WTC11 (cell line): ENCODE data around the gene ASMTL. TPM values are rescaled to one million over a fixed set of nuclear protein-coding genes. Genes with fewer than 3 reads are reported as not detected.

Experiments
- ATAC-seq: fragments of 200-7000 bp; cut with Tn5 transposase; 2 replicates; pipeline ENCODE4 v1.10.0; 2021; ENCODE audit warnings: mild to moderate bottlenecking, moderate library complexity
- CTCF ChIA-PET: fragments of 300-600 bp; sonication (Branson Sonifier 250); formaldehyde crosslinking; loops from one replicate; lab custom pipeline; 2021; ENCODE audit warnings: antibody characterized with exemption; lab: Charles Lee
- POLR2A ChIA-PET: fragments of 350-600 bp; sonication (Branson Sonifier 250); formaldehyde crosslinking; loops from one replicate; lab custom pipeline; 2021; ENCODE audit warnings: antibody characterized with exemption; lab: Charles Lee
- DNase-seq: peaks from one replicate; pipeline ENCODE4 v3.0.0; 2021; ENCODE audit warnings: low spot score
- H3K27ac Mint-ChIP-seq: 2 replicates; pipeline ENCODE4 v1.8.0; 2021; ENCODE audit warnings: mixed read lengths
- H3K27me3 Mint-ChIP-seq: 2 replicates; pipeline ENCODE4 v1.8.0; 2021; ENCODE audit warnings: low read depth, mild to moderate bottlenecking, moderate library complexity, mixed read lengths
- H3K36me3 Mint-ChIP-seq: 2 replicates; pipeline ENCODE4 v1.8.0; 2021; ENCODE audit warnings: mixed read lengths
- H3K4me1 Mint-ChIP-seq: 2 replicates; pipeline ENCODE4 v1.8.0; 2022; ENCODE audit warnings: mixed read lengths
- H3K4me3 Mint-ChIP-seq: 2 replicates; pipeline ENCODE4 v1.8.0; 2021; ENCODE audit warnings: mild to moderate bottlenecking, moderate library complexity, mixed read lengths
- H3K9me3 Mint-ChIP-seq: 2 replicates; pipeline ENCODE4 v1.8.0; 2021; ENCODE audit warnings: mixed read lengths
- CBFB ChIP-seq: sonication (generic); formaldehyde crosslinking; IDR thresholded peaks from 2 replicates; pipeline ENCODE4 v1.8.1; 2022; ENCODE audit warnings: mild to moderate bottlenecking, low read depth, missing genetic modification reagents
- CREM ChIP-seq: sonication (generic); formaldehyde crosslinking; IDR thresholded peaks from 2 replicates; pipeline ENCODE4 v1.8.1; 2022; ENCODE audit warnings: mild to moderate bottlenecking, missing genetic modification reagents, moderate library complexity
- E2F4 ChIP-seq: sonication (generic); formaldehyde crosslinking; IDR thresholded peaks from 2 replicates; pipeline ENCODE4 v1.8.1; 2022; ENCODE audit warnings: low read depth, mild to moderate bottlenecking, moderate library complexity, missing genetic modification reagents, borderline replicate concordance
- EMX1 ChIP-seq: fragments of 250-450 bp; sonication (Bioruptor Pico); IDR thresholded peaks from 2 replicates; pipeline ENCODE4 v1.8.0; 2021; ENCODE audit warnings: mild to moderate bottlenecking
- FOXJ3 ChIP-seq: sonication (generic); formaldehyde crosslinking; IDR thresholded peaks from 2 replicates; pipeline ENCODE4 v1.9.0; 2021; ENCODE audit warnings: missing genetic modification reagents, mild to moderate bottlenecking, borderline replicate concordance
- JAZF1 ChIP-seq: fragments of 250-450 bp; sonication (Bioruptor Pico); IDR thresholded peaks from 2 replicates; pipeline ENCODE4 v1.9.0; 2021; ENCODE audit warnings: moderate library complexity, mild to moderate bottlenecking, inconsistent platforms
- MLX ChIP-seq: sonication (generic); formaldehyde crosslinking; IDR thresholded peaks from 2 replicates; pipeline ENCODE4 v1.8.1; 2023; ENCODE audit warnings: mild to moderate bottlenecking, missing genetic modification reagents, moderate library complexity
- MXD4 ChIP-seq: fragments of 250-450 bp; sonication (Bioruptor Pico); IDR thresholded peaks from 2 replicates; pipeline ENCODE4 v1.8.0; 2021; ENCODE audit warnings: mild to moderate bottlenecking, moderate library complexity, borderline replicate concordance
- NR1H2 ChIP-seq: sonication (generic); formaldehyde crosslinking; IDR thresholded peaks from 2 replicates; pipeline ENCODE4 v1.9.0; 2021; ENCODE audit warnings: mild to moderate bottlenecking, moderate library complexity, missing genetic modification reagents
- NR3C1 ChIP-seq: sonication (generic); formaldehyde crosslinking; conservative IDR thresholded peaks from 2 replicates; pipeline ENCODE4 v1.8.1; 2023; ENCODE audit warnings: low read depth, mild to moderate bottlenecking, missing genetic modification reagents
- PRRX2 ChIP-seq: fragments of 250-450 bp; sonication (Bioruptor Pico); IDR thresholded peaks from 2 replicates; pipeline ENCODE4 v1.8.0; 2021; ENCODE audit warnings: mild to moderate bottlenecking
- SMAD4 ChIP-seq: sonication (generic); formaldehyde crosslinking; IDR thresholded peaks from 2 replicates; pipeline ENCODE4 v1.8.0; 2022; ENCODE audit warnings: mild to moderate bottlenecking, missing genetic modification reagents
- TCF7 ChIP-seq: sonication (generic); formaldehyde crosslinking; IDR thresholded peaks from 2 replicates; pipeline ENCODE4 v1.8.0; 2022; ENCODE audit warnings: mild to moderate bottlenecking, low read depth, missing genetic modification reagents, moderate library complexity
- TP53 ChIP-seq: sonication (generic); formaldehyde crosslinking; IDR thresholded peaks from 2 replicates; pipeline ENCODE4 v1.8.1; 2023; ENCODE audit warnings: mild to moderate bottlenecking, missing genetic modification reagents
- ZBTB43 ChIP-seq: sonication (generic); formaldehyde crosslinking; IDR thresholded peaks from 2 replicates; pipeline ENCODE4 v1.8.1; 2023; ENCODE audit warnings: mild to moderate bottlenecking, missing genetic modification reagents
- ZNF121 ChIP-seq: sonication (generic); formaldehyde crosslinking; IDR thresholded peaks from 2 replicates; pipeline ENCODE4 v1.8.0; 2023; ENCODE audit warnings: missing genetic modification reagents
- ZNF138 ChIP-seq: sonication (generic); formaldehyde crosslinking; conservative IDR thresholded peaks from 2 replicates; pipeline ENCODE4 v1.8.1; 2022; ENCODE audit warnings: mild to moderate bottlenecking, moderate library complexity, missing genetic modification reagents
- ZNF219 ChIP-seq: sonication (generic); formaldehyde crosslinking; IDR thresholded peaks from 2 replicates; pipeline ENCODE4 v1.8.0; 2023; ENCODE audit warnings: missing genetic modification reagents, mild to moderate bottlenecking, borderline replicate concordance
- ZNF317 ChIP-seq: sonication (generic); formaldehyde crosslinking; IDR thresholded peaks from 2 replicates; pipeline ENCODE4 v1.8.1; 2023; ENCODE audit warnings: low read depth, mild to moderate bottlenecking, moderate library complexity, missing genetic modification reagents, borderline replicate concordance
- ZNF396 ChIP-seq: fragments of 250-450 bp; sonication (Bioruptor Pico); IDR thresholded peaks from 2 replicates; pipeline ENCODE4 v1.8.0; 2021; ENCODE audit warnings: mild to moderate bottlenecking, moderate library complexity, borderline replicate concordance
- ZNF416 ChIP-seq: fragments of 250-450 bp; sonication (Bioruptor Pico); IDR thresholded peaks from 2 replicates; pipeline ENCODE4 v1.9.0; 2021; ENCODE audit warnings: mild to moderate bottlenecking, inconsistent platforms
- ZNF423 ChIP-seq: fragments of 250-450 bp; sonication (Bioruptor Pico); IDR thresholded peaks from 2 replicates; pipeline ENCODE4 v2.1.2; 2022; ENCODE audit warnings: mild to moderate bottlenecking, moderate library complexity
- ZNF671 ChIP-seq: fragments of 250-450 bp; sonication (Bioruptor Pico); IDR thresholded peaks from 2 replicates; pipeline ENCODE4 v1.8.0; 2021; ENCODE audit warnings: mild to moderate bottlenecking
- total RNA-seq: library from RNA; stranded (reverse); gene quantifications from 3 replicates; pipeline ENCODE4 v1.2.3, GENCODE V29; 2021
- TF ChIP-seq, protein P1 (sequence below): sonication (generic); formaldehyde crosslinking; IDR thresholded peaks from 2 replicates; pipeline ENCODE4 v1.8.0; 2022; ENCODE audit warnings: mild to moderate bottlenecking, missing genetic modification reagents
- TF ChIP-seq, protein P2 (sequence below): sonication (generic); formaldehyde crosslinking; IDR thresholded peaks from 2 replicates; pipeline ENCODE4 v1.8.0; 2022; ENCODE audit warnings: mild to moderate bottlenecking, missing genetic modification reagents
- TF ChIP-seq, protein P3 (sequence below): fragments of 200-600 bp; IDR thresholded peaks from 2 replicates; pipeline ENCODE4 v1.8.0; 2022; ENCODE audit warnings: antibody characterized with exemption
- TF ChIP-seq, protein P4 (sequence below): fragments of 250-450 bp; sonication (Bioruptor Pico); IDR thresholded peaks from 2 replicates; pipeline ENCODE4 v1.9.0; 2021; ENCODE audit warnings: mild to moderate bottlenecking

Gene ASMTL
- total RNA-seq, 1 experiment from 2014 or later, result 70.6 TPM

DNA sequence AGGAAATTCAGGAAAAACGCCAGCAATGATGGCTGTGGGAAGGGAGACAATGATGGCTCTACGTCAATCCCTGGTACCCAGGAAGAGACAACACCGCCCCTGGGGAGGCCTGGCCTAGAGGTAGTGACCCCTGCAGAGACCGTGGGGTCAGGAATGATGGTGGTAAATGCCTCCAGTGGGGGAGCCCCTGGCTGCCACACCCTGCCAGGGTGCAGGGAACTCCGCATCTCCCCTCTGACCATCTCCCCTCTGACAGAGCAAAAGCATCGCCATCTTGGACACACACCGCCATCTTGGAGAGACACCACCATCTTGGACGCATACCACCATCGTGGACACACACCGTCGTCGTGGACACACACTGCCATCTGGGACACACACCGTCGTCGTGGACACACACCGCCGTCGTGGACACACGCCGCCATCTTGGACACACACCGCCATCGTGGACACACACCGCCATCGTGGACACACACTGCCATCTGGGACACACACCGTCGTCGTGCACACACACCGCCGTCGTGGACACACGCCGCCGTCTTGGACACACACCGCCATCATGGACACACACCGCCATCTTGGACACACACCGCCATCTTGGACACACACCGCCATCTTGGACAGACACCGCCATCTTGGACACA, 9.9 kb downstream of the ASMTL start:
- peak; percentile 5 for DNase-seq
- POLR2A ChIA-PET, result no interaction called here
- Mint-ChIP-seq H3K27me3 (no peaks in the 10 kb centered on the region), H3K36me3 (peaks cover 66% of the 10 kb centered on the region), H3K9me3 (peaks cover 33% of the 10 kb centered on the region), H3K27ac (no peak overlapping the region), H3K4me3 (no peak overlapping the region), H3K4me1 (no peaks in the 10 kb centered on the region)
- ATAC-seq, result no peak
- CTCF ChIA-PET, result no interaction called here
- TF ChIP-seq, protein P1, sequence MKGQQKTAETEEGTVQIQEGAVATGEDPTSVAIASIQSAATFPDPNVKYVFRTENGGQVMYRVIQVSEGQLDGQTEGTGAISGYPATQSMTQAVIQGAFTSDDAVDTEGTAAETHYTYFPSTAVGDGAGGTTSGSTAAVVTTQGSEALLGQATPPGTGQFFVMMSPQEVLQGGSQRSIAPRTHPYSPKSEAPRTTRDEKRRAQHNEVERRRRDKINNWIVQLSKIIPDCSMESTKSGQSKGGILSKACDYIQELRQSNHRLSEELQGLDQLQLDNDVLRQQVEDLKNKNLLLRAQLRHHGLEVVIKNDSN (CRISPR knock-in tag), result no peak
- TF ChIP-seq, protein P2, sequence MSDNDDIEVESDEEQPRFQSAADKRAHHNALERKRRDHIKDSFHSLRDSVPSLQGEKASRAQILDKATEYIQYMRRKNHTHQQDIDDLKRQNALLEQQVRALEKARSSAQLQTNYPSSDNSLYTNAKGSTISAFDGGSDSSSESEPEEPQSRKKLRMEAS (CRISPR knock-in tag), result no peak
- no peak for TF ChIP-seq ZNF121 (CRISPR knock-in tag)
- no peak for TF ChIP-seq ZNF671 (CRISPR knock-in tag)
- no peak for TF ChIP-seq NR1H2 (CRISPR knock-in tag)
- TF ChIP-seq MLX, result no peak
- TF ChIP-seq ZNF138, result no peak
- TF ChIP-seq SMAD4, result no peak
- TF ChIP-seq EMX1 (CRISPR knock-in tag), result no peak
- no peak for TF ChIP-seq FOXJ3 (CRISPR knock-in tag)
- TF ChIP-seq ZNF219 (CRISPR knock-in tag), result no peak
- TF ChIP-seq, protein P3, sequence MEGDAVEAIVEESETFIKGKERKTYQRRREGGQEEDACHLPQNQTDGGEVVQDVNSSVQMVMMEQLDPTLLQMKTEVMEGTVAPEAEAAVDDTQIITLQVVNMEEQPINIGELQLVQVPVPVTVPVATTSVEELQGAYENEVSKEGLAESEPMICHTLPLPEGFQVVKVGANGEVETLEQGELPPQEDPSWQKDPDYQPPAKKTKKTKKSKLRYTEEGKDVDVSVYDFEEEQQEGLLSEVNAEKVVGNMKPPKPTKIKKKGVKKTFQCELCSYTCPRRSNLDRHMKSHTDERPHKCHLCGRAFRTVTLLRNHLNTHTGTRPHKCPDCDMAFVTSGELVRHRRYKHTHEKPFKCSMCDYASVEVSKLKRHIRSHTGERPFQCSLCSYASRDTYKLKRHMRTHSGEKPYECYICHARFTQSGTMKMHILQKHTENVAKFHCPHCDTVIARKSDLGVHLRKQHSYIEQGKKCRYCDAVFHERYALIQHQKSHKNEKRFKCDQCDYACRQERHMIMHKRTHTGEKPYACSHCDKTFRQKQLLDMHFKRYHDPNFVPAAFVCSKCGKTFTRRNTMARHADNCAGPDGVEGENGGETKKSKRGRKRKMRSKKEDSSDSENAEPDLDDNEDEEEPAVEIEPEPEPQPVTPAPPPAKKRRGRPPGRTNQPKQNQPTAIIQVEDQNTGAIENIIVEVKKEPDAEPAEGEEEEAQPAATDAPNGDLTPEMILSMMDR, result no peak
- TF ChIP-seq PRRX2 (CRISPR knock-in tag), result no peak
- no peak for TF ChIP-seq ZNF396
- no peak for TF ChIP-seq ZNF317 (CRISPR knock-in tag)
- no peak for TF ChIP-seq MXD4 (CRISPR knock-in tag)
- TF ChIP-seq CREM (CRISPR knock-in tag), result no peak
- no peak for TF ChIP-seq ZBTB43 (CRISPR knock-in tag)

DNA sequence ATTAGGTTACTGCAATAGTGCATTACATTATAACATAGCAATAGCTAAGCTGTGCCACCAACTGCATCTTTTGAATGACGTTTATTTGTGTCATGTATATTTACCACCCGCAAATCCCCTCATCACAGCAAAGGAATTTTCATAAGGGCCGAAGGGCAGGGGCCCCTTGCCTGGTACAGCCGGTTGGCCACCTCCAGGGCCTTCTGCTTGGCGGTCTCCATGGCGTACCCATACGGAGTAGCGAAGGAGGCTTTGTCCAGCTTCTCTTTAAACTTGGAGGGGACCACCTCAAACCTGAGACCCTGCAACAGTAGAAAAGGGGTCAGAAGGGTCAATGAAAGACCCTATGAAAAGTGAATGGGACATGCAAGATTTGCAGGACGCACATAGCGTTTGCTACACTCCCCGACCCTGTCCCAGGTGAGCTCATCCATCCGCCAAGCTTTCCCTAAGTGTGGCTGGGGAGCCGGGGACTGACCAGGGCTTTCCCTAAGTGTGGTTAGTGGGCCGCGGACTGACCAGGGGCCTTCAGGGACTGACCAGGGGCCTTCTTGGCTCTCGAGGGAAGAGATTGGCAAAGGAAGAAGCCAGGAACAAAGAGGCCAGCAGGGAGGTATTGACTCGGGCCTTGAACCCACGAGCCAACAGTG, 10.6 kb downstream of the ASMTL start:
- Mint-ChIP-seq H3K36me3 (peaks cover 66% of the 10 kb centered on the region), H3K9me3 (peaks cover 29% of the 10 kb centered on the region), H3K27me3 (no peaks in the 10 kb centered on the region), H3K4me1 (no peaks in the 10 kb centered on the region), H3K4me3 (no peak overlapping the region), H3K27ac (no peak overlapping the region)
- CTCF ChIA-PET, result no interaction called here
- DNase-seq (peak; percentile 2), ATAC-seq (no peak)
- POLR2A ChIA-PET, result no interaction called here
- TF ChIP-seq ZNF423 (CRISPR knock-in tag) (no peak), E2F4 (no peak), CBFB (no peak), NR3C1 (CRISPR knock-in tag) (no peak), CREM (CRISPR knock-in tag) (no peak), TCF7 (CRISPR knock-in tag) (no peak), JAZF1 (no peak), TP53 (no peak), ZNF416 (CRISPR knock-in tag) (no peak)
- TF ChIP-seq, protein P4, sequence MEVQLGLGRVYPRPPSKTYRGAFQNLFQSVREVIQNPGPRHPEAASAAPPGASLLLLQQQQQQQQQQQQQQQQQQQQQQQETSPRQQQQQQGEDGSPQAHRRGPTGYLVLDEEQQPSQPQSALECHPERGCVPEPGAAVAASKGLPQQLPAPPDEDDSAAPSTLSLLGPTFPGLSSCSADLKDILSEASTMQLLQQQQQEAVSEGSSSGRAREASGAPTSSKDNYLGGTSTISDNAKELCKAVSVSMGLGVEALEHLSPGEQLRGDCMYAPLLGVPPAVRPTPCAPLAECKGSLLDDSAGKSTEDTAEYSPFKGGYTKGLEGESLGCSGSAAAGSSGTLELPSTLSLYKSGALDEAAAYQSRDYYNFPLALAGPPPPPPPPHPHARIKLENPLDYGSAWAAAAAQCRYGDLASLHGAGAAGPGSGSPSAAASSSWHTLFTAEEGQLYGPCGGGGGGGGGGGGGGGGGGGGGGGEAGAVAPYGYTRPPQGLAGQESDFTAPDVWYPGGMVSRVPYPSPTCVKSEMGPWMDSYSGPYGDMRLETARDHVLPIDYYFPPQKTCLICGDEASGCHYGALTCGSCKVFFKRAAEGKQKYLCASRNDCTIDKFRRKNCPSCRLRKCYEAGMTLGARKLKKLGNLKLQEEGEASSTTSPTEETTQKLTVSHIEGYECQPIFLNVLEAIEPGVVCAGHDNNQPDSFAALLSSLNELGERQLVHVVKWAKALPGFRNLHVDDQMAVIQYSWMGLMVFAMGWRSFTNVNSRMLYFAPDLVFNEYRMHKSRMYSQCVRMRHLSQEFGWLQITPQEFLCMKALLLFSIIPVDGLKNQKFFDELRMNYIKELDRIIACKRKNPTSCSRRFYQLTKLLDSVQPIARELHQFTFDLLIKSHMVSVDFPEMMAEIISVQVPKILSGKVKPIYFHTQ, result no peak
